NOMO-1 (cell line): Measurements from ENCODE around the gene ZMIZ2.

Experiments used
- DNase-seq, 2 experiments: peaks; one replicate each; lab custom pipeline; 2025; ENCODE audit not compliant: unreplicated experiment in 2 of 2; lab: John Stamatoyannopoulos, UW

The ZMIZ2 gene

DNA sequence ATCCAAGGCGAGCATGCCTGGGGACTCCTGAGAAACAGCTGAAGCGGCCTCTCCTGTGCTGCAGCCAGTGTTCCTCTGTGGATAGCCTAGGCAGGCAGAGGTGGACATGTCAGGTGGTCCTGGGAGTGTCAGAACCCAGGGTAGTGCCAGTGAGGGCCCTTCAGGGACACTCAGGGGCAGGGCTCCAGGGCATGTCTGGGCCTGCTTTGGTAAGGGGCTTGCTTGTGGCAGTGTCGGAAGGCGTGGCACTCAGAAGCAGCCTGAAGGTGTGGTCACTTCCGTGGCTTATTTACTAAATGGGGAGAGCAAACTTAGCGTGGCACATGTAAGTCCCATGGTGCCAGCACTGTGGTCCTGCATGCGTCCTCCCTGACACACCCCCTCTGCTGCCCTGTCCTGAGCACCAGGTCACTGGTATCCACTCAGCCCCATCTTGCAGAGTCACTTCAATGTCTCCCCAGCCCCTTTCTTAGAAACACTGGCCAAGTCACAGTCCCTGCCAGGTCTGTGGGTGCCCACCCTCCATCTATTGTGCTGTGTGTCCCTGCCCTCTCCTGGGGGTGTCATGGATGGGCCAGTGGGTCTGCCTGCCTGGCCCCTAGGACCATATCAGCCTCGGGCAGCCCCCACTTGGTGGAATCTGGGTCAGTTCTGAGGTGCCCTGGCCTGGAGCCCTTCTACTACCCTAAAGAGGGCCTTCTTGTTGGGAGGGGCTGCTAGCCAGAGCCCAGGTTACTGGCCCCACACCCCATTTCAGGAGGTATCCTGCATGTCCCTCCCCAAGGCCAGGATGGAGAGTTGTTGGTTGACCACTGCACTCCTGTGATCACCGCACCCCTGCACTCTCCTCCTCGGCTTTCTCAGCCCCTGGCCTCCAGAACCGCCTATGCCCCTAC is 6.4 kb downstream of the ZMIZ2 start:
- no peak for DNase-seq

DNA sequence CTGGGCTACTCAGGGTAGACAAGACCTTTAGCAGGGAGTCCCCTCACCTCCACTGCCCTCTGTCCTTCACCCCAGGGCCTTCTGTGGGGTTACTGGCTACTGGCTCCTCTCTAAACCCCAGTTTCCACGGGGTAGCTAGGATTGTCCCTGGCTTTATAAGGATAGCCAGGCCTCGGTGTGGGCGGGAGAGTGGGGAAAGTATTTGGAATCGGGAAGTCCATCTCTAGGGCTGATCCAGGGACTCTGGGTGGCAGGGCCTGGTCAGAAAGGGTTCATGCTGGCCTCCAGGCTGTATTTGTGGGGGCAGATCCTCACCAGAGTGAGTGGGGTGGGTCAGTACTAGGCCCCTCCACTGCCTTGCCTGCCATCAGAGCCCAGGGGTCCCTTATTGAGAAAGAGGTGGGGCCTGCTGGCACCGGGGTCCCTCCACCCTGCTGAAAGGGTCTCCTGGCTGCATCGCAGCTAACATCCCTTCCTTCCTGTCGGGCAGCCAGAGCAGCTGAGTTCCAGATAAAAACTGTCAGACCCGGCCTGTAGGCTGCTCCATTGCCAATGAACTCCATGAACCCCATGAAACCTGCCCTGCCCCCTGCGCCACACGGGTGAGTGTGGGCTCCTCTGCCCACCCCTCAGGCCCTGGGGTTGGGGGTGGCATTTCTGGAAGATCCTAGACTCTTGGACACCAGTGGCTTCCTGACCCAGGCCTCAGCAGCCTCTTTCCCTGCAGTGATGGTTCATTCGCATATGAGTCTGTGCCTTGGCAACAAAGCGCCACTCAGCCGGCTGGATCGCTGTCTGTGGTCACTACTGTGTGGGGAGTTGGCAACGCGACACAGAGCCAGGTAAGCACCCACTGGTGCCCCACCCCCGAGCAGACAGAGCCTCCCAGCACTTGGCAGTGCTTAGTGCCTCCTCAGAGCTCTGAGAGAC is 7.3 kb downstream of the ZMIZ2 start:
- DNase-seq: no peak

DNA sequence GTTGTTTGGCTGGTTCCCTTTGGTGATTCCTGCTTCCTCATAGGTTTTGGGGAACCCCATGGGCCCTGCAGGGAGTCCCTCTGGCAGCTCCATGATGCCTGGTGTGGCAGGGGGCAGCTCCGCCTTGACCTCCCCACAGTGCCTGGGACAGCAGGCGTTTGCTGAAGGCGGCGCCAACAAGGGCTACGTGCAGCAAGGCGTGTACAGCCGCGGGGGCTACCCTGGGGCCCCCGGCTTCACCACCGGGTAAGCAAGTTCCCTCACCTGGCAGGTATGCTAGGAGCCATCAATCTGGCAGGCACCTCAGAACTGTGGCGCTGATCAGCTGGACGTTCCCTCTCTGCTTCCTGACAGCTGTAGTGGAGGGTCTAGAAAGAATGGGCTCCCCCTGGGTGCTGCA is 8.3 kb downstream of the ZMIZ2 start:
- no peak for DNase-seq

DNA sequence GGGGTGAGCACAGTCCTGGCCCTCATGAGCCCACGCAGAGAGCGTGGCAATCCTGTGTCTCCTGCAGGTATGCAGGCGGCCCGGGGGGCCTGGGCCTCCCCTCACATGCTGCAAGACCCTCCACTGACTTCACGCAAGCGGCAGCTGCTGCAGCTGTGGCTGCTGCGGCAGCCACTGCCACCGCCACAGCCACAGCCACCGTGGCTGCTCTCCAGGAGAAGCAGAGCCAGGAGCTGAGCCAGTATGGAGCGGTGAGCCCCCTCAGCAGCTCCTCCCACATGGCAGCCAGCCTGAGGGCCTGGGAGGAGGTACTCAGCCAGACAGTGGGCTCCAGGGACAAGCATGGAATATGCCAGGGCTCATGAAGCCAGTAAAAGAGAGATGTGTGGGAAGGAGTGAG is 8.7 kb downstream of the ZMIZ2 start:
- no peak for DNase-seq

DNA sequence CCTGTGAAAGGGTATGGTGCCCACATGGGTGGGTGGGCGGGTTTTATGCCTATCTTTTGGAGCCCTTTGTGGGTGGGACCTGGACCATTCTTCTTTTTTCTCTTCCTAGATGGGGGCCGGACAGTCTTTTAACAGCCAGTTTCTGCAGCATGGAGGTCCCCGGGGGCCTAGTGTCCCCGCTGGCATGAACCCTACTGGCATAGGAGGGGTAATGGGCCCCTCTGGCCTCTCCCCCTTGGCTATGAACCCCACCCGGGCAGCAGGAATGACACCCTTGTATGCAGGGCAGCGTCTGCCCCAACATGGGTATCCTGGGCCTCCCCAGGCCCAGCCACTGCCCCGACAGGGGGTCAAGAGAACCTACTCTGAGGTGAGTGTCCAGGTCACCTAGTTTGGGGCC is 9.1 kb downstream of the ZMIZ2 start:
- no peak for DNase-seq

DNA sequence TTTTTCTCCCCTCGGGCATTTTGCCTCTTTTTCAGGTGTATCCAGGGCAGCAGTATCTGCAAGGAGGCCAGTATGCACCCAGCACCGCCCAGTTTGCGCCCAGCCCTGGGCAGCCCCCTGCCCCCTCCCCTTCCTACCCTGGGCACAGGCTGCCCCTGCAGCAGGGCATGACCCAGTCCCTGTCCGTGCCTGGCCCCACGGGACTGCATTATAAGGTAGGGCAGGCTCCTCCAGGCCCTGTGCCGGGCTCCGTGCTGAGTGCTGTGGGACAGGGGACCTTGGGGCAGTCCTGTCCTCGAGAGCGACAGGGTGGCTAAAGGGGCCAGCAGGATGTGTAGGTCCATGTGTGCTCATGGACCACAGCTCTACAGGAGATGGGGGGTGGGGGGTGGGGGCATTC is 10.6 kb downstream of the ZMIZ2 start:
- DNase-seq: no peak

DNA sequence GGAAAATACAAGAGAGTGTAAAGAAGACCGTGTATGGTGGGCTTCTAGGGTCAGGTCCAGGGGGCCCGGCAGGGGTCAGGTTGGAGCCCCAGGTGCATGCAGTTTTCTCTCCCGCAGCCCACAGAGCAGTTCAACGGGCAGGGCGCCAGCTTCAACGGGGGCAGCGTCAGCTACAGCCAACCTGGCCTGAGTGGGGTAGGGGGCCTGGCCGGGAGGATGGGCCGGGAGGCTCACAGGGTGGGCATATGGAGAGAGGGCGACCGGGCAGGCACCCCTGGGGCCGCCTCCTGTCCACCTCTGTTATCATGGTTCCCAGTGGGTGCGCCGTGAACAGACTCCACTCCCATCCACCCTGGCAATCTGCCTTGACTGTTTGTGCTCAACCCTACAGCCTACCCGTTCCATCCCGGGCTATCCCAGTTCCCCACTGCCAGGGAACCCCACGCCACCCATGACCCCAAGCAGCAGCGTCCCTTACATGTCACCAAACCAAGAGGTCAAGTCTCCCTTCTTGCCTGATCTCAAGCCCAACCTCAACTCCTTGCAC is 11.5 kb downstream of the ZMIZ2 start:
- no peak for DNase-seq

DNA sequence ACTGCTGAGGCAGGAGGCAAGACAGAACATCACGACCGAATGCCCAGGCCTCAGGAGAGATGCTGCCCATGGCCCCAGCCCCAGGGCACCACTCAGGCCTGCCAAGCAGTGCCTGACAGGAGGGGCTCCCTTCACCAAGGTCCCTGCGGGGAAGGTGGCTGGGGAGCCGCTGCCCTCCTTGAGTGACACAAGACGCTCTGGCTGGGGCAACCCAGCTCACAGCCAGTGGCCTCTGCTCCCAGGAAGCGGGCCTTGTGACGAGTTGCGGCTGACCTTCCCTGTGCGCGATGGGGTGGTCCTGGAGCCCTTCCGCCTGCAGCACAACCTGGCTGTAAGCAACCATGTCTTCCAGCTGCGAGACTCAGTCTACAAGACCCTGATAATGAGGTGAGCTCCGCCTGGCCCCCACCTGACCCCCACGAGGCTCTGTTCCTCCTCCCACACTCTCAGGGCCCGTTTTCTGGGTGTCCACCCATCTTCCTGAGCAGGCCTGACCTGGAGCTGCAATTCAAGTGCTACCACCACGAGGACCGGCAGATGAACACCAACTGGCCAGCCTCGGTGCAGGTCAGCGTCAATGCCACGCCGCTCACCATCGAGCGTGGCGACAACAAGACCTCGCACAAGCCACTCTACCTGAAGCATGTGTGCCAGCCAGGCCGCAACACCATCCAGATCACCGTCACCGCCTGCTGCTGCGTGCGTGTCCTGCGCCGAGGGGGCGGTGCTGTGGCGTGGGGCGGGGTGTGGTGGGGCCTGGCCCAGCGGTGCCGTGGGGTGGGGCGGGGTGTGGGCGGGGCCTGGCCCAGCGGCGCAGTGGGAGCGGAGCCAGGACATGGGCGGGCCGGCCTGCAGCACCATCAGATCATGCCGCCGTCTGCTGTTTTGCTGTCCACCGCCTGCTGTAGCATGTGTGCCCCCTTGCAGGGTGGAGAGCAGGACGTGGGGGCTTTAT is 12.8 kb downstream of the ZMIZ2 start:
- DNase-seq: no peak

DNA sequence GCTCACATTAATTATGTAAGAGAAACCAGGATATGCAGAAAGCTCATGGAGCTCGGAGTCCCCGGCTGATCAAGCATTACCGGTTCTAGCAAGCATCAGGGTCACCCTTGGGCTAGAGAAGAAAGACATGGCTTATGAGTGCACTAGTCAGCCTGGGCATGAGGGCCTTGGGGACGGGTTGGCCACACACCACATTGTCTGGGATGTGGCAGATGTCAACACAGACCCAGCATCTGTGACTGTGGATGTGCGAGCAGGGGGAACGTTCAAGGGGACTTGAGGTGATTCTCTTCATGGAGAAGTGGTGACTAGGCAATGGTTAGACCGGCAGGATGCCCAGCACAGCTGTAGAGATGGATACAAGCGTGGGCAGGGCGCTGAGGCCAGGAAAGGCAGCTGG is 13.7 kb downstream of the ZMIZ2 start:
- no peak for DNase-seq

DNA sequence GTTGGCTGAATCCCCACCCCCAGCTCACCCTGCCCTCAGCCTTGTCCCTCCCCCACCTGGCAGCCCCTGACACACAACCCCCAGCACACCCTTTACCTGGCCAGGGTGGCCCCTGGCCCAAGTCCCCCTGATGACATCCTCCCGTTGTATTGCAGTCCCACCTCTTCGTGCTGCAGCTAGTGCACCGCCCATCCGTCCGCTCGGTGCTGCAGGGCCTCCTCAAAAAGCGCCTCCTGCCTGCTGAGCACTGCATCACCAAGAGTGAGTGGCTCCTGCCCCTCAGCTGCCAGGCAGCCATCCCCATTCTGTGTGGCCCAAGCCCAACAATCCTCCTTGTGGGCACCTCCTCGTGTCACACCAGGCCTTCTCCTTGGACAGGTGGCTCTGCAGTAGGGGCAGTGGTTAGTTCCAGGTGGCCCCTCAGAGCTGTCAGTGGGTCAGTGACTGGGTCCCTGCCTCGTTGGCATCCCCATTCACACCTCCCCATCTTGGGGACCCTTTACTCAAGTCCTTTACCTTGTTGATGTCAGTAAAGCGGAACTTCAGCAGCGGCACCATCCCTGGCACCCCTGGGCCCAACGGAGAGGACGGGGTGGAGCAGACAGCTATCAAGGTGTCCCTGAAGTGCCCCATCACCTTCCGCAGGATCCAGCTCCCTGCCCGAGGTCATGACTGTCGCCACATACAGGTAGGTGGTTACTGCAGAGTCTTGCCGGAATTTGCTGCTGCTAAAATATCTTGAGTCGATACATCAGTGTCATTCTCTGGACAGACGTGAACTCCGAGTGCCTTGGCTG is 14.3 kb downstream of the ZMIZ2 start:
- DNase-seq: no peak

DNA sequence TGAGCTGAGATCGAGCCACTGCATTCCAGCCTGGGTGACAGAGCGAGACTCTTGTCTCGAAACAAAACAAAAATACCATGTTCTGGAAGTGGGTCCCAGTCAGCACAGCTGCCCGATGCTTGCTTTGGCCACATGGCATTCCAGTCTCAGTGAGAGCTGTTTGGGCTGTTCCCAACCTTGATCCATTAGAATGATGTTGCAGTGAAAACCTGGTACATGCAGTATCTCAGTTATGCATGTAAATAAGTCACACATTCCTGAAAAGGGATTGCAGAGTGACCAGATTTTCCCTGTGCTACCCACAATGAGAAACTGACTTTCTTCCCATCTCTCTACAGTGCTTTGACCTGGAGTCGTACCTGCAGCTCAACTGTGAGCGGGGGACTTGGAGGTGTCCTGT is 15.4 kb downstream of the ZMIZ2 start:
- no peak for DNase-seq

DNA sequence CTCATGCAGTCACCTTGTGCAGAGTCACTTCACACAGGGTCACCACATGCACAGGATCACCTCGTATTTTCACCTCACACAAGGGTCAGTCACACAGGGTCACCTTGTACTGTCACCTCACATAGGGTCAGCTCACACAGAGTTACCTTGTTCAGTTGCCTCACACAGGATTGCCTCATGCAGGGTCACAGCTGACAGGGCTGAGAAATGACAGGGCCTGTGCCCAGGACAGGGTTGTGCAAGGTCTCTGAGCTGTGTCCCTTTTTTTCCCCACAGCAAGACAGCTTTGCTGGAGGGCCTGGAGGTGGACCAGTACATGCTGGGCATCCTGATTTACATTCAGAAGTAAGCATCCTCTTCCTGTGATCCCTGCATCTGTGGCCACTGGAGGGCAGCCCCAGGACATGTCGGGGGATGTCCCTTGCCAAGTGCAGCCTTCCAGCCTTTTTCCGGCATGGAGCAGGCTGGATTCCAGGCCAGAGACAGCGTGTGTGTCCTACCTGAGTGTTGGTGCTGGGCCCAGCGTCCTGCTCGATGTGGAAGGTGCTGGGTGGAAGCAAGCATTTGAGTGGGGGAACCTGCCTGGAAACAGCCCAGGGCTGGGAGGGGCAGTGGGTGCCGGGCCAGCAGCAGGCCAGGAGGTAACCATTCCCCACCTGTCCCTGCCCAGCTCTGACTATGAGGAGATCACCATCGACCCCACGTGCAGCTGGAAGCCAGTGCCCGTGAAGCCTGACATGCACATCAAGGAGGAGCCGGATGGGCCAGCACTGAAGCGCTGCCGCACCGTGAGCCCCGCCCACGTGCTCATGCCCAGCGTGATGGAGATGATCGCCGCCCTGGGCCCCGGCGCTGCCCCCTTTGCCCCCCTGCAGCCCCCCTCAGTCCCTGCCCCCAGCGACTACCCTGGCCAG is 16.3 kb downstream of the ZMIZ2 start:
- DNase-seq: no peak

DNA sequence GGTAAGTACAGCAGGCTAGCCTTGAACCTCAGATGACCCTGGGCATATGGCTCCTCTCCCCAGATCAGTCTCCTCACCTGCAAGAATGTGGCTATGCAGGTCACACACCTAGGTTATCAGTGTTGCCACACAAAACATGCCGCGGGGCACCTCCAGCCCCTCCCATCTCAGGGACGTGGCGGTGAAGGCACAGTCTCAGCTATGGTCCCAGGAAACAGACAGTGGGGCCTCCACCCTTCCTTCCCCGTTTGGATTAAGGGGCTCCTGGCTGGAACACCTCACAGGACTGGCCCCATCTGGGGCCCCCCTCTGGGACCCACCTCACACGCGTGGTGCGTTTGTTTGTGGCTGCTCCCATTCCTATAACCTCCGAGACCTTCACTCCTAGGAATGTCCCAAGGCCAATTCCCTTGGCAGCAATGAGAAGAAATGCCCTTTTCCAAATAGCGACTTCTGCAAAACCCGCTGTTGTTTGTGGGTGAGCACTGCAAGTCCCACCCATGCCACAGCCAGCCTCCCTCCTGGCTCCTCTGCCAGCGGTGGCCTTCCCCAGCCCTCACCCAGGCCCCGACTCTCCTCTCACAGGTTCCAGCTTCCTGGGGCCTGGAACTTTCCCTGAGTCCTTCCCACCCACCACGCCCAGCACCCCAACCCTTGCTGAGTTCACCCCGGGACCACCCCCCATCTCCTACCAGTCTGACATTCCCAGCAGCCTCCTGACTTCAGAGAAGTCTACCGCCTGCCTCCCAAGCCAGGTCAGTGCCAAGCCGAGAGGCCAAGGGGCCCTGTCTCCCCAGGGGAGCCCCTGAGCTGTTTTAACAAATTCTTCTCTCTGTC is 17.1 kb downstream of the ZMIZ2 start:
- no peak for DNase-seq

DNA sequence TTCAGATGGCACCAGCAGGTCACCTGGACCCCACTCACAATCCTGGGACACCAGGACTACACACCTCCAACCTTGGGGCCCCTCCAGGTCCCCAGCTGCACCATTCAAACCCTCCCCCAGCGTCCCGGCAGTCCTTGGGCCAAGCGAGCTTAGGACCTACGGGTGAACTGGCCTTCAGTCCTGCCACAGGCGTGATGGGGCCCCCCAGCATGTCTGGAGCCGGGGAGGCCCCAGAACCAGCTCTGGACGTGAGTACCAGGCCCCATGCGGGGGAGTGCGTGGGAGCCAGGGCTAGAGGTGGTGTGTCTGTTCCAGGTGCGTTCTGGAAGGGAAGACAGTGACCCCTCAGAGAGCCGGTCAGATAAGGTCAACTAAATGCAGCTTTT is 17.8 kb downstream of the ZMIZ2 start:
- DNase-seq: no peak

DNA sequence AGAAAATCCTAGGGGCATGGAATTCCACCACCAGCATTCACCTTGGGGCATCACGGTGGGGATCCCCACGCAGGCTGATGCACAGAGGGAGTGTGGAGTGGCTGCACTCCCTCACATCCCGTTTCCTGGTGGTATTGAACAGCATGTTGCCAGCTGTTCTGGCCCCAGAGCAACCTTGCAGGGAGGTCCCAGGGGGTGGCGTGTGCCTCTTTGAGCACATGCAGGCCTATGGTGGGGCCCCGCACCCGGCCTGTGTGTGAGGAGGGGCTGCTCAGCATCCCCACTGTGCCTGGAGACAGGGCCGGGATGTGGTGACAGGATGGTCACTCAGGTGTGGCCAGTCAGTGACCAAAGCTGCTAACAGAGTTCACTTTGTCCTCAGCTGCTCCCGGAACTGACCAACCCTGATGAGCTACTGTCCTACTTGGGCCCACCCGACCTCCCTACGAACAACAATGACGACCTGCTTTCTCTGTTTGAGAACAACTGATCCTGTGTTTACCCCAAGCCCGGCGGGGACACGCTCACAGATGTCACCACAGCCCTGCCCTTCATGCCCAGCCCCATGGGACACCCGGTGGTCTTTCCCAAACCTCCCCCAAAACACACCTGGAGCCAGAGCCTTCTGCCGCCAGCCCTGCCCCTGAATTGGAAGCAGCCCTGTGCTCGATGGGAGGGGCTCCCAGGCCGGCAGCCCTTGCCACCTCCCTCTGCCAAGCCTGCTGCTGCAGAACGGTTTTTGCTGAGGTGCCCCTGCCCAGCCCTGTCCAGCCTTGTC is 18.7 kb downstream of the ZMIZ2 start:
- DNase-seq: no peak

DNA sequence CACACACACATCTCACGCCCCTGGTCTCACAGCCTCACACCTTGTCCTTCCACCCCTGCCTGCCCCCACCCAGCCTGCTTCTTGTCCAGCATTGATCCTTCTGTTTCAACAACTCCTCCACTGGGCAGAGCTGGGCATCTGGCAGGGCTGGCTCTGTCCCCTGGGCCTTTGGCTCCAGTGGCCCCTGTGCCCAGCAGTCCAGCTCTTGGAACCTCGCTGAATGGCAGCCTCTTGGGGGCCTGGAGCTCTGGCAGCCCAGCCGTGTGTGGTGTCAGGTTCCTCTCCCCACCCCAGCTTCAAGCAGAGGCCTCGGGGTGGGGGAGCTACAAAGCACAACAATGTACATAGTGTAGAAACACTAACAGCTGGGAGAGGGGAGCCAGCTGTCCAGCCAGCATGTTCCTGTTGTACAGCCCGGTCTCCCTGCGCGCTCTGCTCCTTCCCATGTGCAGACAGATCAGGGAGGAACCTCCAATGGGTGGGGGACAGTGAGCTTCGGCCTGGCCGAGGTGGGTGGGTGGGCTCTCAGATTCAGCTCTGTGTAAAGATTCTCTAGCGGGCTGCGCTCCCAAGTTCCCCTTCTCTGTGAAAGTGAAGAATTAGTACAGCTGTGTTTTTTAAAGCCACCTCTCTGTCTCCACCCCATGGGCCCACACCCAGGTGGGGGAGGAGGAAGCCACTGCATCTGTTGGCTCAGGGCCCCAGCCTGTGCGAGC is 19.4 kb downstream of the ZMIZ2 start:
- no peak for DNase-seq
